HG03135 (cell line): ENCODE results near the gene IER2.
A peak's percentile ranks its signal among the peaks of the same experiment; 100 is the strongest.
"Not testable (repeated sequence)": the region's sequence is repeated elsewhere in the genome, so short reads cannot be mapped to it uniquely, and the experiment has no call there.

Experiments
- ATAC-seq: cut with Tn5 transposase; IDR thresholded peaks from one replicate; pipeline ENCODE4 v1.9.1; 2021; ENCODE audit warnings: mild to moderate bottlenecking, moderate library complexity; ENCODE audit not compliant: unreplicated experiment

Gene IER2

DNA sequence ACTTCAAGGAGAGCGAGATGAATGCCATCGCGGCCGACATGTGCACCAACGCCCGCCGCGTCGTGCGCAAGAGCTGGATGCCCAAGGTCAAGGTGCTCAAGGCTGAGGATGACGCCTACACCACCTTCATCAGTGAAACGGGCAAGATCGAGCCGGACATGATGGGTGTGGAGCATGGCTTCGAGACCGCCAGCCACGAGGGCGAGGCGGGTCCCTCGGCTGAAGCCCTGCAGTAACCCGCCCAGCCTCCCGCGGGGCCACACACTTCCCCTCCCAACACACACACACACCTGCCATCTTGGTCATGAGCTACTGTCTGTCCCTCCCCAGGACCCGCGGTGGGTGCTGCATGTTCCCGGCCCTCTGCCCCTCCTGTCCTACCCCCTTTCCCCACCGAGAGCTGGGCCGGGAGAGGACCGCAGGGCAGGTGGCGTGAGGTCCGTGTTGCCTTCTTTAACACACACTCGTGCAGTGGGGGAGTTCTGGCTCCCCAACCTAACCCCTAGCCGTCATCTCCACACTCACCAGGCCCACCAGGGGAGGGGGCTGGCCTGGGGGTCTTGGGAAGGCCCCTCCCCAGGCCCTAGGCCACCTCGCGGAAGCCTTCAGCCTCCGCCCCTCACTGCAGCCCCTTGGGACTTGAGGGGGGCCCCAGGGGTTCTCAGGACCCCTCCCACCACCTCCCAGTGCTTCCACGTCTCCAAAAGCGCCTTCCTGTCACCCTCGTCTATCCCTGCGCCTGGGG is 11.9 kb upstream of the IER2 start:
- no peak for ATAC-seq

DNA sequence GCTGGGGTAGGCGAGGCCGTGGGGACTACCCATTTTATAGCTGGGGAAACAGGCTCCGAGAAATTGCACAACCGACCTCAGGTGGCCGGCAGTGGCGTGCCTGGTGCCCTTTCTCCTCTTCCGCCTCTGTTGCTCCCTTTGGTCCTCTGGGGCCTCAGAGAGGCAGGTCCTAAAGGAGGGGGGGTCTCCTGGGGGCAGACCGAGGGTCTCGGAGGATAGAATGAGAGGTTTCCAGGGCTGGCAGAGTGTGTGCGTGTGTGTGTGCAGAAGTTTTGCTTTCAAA is 11.4 kb upstream of the IER2 start:
- no peak for ATAC-seq

DNA sequence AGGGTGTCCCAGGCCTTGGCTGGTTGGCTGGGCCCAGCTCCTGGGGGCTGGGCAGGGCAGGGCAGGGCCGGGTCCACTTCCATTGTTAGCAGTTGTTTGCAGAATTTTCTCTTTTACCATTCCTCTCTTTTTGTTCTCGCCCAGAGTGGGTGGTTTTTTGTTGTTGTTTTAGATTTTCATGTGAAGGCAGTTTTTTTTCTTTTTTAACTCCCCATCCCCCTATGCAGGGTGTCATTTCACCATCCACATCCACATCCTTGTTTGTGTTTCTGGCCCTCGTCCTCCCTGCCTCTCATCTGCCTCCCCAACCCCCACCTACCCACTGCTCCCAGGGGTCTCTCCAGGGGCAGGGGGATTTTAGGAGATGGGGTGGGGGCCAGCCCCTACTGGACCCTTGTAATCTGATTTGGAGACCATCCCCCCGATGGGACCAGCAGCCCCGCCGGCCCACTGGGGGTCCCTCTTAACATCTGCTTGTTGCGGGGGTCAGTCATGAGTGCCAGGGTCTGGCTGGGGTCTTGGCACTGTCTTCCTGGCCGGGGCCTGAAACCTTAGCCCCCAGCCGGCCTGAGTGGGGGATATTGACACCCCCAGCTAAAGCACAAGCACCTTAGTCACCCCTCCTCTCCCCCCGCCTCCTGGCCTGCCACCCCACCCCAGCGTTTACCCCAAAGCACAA is 10.4 kb upstream of the IER2 start:
- no peak for ATAC-seq

DNA sequence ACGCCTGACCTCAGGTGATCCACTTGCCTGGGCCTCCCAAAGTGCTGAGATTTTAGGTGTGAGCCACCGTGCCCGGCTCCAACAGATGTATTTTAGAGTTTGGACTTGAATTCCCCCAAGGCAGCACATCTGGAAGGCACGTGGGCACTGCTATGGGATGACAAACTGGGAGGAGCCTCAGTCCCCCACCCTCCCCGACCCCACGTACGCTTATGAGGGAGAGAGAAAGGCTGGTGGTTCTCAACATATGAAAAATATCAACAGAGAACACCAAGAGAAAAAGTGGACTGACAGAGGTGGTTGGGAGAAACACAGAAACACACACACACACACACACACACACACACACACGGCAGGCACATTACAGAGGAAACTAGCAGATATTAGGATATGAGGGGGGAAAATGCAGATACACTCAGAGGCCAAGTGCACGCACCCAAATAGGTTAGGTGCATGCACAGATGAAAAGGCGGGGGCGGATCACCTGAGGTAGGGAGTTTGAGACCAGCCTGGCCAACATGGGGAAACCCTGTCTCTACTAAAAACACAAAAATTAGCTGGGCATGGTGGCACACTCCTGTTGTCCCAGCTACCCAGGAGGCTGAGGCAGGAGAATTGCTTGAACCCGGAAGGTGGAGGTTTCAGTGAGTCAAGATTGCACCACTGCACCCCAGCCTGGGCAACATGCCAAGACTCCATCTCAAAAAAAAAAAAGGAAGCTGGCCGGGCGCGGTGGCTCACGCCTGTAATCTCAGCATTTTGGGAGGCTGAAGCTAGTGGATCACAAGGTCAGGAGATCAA is 3.2 kb upstream of the IER2 start:
- ATAC-seq = no peak

DNA sequence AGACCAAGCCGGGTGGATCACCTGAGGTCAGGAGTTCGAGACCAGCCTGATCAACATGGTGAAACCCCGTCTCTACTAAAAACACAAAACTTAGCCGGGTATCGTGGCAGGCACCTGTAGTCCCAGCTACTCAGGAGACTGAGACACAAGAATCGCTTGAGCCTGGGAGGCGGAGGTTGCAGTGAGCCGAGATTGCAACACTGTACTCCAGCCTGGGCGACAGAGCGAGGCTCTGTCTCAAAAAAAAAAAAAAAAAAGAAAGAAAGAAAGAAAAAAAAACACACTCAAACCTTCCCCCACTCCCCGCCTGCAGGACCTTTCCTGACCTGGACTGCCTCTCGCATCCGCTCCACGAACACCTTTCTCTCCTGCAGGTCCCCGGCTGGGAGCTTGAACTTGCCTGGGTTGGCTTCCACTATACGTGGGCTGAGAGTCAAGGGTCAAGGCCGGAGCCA is 1.0 kb upstream of the IER2 start:
- not testable (repeated sequence) for ATAC-seq

DNA sequence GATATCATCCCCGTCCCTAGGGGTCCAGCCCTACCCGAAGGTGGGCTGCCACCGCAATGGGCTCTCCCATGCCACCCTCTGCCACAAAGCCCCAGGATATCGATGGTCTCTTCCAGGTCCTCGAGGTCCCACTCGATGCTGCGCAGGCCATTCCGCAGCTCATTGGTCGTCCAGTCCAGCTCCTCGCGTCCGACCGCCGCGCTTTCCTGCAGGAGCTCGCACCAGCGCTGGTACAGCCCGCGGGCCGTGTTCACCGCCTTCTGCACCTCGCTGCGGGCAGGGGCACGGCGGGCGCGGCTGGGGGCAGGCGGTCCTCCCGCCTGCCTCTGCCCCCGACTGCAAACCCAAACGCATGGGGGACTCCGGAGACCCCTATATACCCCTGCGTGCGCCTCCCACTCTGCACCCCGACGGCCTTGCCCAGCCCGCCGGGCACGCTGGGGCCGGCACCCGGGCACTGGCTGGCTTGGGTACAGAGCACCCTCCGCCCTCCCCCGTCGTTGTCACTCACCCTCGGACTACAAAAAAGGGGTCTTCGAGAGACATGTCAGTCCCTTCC is 504 bp upstream of the IER2 start:
- no peak for ATAC-seq

DNA sequence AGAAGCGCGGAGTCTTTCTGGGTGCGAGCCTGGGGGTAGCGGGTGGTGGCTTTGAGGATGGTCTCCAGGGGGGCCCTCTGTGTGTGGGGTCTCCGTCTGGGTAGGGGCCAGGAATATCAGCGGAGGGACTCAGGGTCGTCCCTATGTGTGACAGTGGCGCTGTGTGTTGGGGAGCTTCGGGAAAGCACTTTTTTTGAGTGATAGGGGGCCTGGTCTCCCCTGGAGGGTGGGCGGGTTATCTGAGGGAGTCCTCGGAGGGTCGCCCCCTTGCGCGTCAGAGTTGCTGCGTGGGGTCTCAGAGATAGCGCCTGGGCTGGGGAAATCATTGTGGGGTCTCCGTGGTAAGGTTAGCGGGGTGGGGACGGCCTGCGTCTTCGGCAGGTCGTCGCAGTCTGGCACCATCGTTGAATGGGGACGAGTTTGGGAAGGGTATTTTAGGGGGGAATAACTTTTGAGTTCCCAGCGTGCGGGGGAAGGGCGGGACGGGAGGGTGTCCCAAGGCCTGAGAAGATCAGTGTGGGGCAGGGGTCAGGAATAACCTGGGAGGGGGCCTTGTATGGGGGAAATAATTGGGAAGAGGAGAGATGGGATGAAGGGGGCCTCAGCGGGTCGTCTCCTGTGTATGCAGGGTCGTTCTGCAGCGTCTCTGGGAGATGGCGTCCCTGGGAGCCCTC is 857 bp downstream of the IER2 start:
- no peak for ATAC-seq

DNA sequence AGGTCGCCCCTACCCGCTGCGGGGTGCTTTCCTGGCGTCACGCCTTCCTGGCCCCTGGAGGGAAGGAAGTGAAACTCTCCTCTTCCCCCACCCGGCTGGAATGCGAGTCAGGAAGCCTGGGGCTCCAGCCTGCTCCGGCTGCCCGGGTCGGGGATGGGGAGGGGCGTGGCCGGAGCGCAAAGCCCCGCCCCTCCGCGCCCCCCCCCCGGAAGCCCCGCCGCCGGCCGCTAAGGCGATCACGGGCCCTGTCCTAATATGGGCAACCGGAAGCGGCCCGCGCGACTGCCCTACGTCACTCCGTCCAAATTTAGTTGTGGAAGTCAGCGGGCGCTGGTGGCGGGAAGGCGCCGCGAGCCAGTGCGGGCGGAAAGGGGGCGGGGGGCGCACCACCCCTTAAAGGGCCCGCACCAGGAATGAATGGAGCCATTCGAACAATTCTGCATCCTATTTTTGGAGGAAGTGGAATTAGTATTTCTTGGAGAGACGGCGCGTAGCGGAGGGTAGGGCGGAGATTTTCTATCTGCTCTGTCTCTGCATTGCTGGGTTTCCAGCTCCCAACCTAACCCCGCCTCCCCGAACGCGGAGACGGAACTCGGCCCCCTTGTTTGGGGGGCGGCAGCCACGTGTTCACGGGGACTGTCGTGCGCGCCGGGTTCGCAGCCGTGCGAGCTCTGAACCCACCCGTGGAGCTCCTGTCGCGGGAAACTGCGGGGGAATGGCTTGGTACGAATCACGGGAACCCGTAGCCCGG is 1.6 kb downstream of the IER2 start:
- peak; percentile 35 for ATAC-seq

DNA sequence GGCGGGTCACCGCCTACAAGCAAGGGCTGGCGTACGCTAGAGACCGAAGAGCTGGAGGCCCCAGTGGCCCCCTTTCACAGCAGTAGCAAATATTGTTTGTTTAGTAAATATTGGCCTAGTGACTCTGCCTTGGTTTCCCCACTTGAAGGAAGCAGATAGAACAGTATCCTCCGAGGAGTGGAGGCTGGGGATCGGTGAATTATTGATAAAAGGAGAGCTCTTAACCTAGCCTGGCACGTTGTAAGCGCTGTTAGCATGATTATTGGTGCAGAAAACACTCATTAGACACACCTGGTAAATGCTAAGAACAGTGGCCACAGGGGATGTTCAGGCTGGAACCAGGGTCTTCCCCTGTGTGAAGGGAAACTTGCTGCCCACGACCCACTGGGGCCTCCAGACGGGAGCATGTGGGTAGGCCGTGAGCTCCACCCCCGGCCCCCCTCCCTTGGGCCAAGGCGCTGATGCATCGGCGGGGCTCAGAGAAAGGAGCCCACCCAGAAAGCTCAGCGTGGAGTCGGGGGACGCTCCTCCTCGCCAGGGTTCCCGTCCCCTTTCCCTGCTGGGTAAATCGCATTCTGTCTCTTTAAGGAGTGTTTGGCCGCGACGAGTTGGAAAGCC is 2.3 kb downstream of the IER2 start:
- no peak for ATAC-seq

DNA sequence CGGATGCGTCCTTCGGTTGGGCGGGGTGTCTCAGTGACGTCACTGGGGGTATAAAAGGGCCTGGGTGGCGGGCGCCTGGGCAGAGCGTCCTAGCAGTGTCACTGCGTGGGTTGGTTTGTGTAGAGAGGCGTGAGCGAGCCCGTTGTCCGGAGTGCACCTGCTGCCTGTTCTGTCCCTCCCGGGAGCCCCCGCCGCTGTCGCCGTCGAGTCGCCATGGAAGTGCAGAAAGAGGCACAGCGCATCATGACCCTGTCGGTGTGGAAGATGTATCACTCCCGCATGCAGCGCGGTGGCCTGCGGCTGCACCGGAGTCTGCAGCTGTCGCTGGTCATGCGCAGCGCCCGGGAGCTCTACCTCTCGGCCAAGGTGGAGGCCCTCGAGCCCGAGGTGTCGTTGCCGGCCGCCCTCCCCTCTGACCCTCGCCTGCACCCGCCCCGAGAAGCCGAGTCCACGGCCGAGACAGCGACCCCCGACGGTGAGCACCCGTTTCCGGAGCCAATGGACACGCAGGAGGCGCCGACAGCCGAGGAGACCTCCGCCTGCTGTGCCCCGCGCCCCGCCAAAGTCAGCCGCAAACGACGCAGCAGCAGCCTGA is 2.9 kb downstream of the IER2 start:
- ATAC-seq = peak; percentile 27

DNA sequence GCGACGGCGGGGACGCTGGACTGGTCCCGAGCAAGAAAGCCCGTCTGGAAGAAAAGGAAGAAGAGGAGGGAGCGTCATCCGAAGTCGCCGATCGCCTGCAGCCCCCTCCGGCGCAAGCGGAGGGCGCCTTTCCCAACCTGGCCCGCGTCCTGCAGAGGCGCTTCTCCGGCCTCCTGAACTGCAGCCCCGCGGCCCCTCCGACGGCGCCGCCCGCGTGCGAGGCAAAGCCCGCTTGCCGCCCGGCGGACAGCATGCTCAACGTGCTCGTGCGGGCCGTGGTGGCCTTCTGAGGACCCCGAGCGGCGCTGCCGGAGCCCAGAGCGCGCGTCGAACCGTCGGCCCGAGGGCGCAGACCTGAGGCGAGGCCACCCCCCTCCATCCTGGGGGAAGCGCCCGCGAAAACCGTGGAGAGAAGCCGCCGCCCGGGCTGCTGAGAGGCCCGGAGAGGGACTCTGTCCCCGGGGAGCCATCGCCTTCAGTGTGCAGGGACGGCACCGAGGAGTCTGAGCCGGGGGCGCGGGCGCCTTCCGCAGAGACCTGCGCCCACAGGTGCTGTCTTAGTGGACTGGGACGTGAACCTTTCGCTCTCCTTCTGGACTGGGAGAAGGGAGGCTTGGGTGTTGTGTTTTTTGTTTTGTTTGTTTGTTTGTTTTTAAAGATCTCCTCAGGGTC is 3.5 kb downstream of the IER2 start:
- no peak for ATAC-seq

DNA sequence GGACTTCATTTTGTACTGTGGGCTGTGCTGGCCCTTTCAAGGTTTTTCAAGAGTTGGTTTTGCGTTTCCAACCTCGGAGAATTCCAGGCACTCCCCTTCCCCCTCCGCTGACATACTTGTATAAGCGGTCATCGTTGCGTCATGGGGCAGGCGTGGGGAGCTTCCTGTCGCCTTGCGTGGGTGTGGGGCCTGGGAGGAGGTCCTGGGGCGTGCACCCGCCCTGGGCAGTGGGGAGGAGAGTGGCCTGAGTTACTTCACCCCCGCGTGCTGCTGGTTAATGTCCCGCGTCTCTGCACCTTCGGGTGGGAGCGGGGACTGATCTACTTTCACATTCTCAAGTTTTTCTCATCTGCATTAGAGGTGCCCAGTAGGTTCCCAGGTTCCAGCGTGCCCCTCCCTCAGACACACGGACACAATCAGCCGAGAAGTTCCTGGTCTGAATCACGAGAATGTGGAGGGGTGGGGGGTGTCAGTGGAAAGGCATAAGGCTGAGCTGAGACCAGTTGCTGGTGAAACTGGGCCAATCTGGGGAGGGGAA is 4.1 kb downstream of the IER2 start:
- no peak for ATAC-seq

DNA sequence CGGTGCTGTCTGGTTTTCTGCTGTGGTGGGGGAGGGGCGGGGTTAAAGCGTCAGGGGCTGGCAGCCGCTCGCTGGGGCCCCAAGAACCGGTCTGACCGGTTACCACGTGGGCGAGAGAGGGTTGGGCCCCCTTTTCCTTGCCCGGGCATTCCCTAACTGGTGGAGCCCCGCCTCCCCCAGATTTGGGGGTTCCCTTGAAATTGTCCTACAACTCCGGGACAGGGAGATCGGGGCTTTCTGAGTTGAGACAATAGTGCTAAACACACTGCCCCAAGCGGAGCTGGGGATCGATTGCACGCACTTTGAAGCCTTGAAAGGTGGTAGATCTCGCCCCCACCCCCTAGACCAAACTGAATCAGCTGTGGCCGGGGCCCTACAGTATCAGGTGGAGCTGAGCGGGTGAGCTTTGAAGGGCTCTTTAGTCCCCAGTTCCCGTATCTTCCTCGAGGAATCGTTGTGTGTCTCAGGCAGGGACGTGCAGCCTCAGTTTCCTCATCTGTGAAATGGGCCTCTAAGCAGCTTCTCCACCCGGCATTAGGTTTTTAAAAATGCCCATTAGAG is 4.8 kb downstream of the IER2 start:
- ATAC-seq = no peak

DNA sequence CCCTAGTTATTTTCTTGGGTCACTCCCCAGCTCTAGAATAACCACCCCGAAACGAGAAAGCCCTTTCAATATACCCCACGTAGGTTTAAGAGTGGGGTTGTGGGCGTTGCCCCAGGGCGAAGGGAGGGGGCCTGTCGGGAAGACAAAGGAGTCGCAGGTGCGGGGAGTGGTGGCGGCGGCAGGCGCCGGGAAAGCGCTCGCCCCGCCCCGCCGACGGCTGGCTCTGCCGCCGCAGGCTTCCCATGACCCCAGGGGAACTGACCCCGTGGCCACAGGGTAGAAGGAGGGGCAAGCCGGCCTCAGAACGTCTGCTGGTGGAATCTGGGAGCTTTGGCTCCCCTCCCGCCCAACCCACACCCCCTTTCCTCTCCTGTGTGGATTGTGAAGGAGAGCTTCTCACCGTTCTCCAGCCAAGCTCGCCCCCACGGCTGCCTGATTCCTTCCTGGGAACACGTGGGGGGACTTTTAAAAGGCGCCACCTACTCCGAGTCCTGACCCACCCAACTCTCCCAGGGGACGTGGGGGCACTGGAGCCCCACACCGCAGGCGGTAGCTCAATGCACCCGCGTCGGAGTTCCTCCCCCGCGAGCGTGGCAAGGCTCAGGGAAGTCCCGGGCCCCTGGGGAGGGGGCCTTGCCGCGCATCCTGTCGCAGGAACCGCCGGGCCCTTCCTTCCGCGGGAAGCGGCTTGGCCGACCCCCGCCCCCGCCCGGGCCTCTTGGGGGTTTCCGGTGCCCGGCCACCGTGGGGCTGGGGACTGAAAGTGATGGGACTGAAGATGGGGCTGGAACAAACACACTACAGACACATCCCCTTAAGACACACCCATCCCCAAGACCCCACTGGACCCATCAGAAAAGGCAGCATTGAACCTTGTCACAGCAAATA is 5.5 kb downstream of the IER2 start:
- ATAC-seq = no peak

DNA sequence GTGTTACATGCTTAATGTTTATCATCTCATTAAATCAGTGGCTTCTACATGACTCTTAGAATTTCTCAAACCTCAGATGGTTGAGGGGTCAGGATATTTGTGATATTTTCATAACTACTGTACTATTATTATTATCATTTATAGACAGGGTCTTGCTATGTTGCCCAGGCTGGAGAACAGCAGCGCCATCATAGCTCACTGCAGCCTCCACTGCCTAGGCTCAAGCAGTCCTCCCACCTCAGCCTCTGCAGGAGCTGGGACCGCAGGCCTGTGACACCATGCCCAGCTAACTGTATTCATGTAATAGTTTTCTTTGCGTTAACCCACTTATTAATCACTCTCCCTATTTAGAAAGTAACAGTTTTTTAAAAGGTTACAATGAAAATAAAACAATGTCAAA is 9.5 kb downstream of the IER2 start:
- ATAC-seq = no peak

DNA sequence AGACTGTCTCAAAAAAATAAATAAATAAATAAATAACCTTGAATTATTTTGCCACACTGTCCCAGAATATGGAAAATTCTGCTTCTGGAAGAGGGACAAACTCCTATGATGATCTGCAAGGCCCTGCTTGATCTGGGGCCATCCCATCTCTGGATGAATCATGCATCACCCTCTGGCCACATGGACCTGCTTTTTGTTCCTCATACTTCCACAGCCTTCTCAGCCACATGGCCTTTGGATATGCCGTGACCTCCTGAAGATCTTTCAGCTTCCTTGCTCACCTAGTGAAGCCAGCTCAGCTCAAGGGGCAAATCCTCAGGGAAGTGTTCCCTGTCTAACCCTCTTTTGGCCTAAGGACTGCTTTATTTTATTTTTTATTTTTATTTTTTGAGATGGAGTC is 10.3 kb downstream of the IER2 start:
- no peak for ATAC-seq
